Coronary artery (tissue), 2 donors: ENCODE data around the gene CLECL1.

Source experiments
- DNase-seq: peaks from one replicate; pipeline ENCODE4 v3.0.0-alpha.2; 2017; ENCODE audit warnings: low spot score
- H3K27ac ChIP-seq, 2 donors: fragments of 200-600 bp; sonication (generic); one replicate each; pipeline ENCODE4 v1.5.1; 2016 to 2019
- H3K4me3 ChIP-seq: fragments of 200-600 bp; sonication (generic); 2 replicates; pipeline ENCODE4 v1.5.1; 2016; ENCODE audit warnings: mild to moderate bottlenecking, moderate library complexity
- TF ChIP-seq, protein P1 (sequence below): fragments of 200-600 bp; sonication (generic); IDR thresholded peaks from one replicate; pipeline ENCODE4 v1.5.1; 2019; ENCODE audit warnings: antibody characterized with exemption

The CLECL1 gene

DNA sequence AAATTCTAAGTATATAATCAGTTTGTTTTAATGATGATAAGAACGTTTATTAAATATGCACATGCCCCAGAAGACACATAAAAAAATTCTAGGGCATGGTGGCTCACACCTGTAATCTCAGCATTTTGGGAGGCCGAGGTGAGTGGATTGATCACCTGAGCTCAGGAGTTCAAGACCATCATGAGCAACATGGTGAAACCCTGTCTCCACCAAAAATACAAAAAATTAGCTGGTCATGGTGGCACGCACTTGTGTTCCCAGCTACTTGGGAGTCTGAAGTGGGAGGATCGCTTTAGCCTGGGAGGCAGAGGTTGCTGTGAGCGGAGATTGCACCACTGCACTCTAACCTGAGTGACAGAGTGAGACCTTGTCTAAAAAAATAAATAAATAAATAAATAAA lies 23.8 kb upstream of the CLECL1 start:
- no peak for DNase-seq
- TF ChIP-seq, protein P1, sequence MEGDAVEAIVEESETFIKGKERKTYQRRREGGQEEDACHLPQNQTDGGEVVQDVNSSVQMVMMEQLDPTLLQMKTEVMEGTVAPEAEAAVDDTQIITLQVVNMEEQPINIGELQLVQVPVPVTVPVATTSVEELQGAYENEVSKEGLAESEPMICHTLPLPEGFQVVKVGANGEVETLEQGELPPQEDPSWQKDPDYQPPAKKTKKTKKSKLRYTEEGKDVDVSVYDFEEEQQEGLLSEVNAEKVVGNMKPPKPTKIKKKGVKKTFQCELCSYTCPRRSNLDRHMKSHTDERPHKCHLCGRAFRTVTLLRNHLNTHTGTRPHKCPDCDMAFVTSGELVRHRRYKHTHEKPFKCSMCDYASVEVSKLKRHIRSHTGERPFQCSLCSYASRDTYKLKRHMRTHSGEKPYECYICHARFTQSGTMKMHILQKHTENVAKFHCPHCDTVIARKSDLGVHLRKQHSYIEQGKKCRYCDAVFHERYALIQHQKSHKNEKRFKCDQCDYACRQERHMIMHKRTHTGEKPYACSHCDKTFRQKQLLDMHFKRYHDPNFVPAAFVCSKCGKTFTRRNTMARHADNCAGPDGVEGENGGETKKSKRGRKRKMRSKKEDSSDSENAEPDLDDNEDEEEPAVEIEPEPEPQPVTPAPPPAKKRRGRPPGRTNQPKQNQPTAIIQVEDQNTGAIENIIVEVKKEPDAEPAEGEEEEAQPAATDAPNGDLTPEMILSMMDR, result no peak
- Histone ChIP-seq H3K27ac (no peak overlapping the region), H3K4me3 (no peak overlapping the region)

DNA sequence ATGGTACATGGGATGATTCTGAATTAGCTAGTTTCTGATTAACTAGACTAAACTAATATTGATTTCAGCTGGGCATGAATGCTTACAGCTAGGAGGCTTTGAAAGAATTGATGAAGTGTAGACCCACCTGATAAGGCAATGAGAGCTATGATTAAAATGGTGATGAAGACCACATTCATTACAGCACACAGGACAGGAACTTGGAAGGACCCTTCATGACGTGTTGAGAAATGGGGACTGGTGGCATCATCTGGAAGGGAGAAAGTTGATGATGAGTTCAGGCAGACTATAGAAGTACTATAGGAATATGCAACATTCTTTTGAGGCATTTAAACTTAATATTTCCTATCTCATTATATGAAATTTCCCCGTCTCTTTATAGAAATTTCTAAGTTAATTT lies 23.3 kb upstream of the CLECL1 start:
- TF ChIP-seq, protein P1, result no peak
- H3K27ac ChIP-seq, result no peak overlapping the region
- H3K4me3 ChIP-seq, result no peak overlapping the region
- DNase-seq, result no peak

DNA sequence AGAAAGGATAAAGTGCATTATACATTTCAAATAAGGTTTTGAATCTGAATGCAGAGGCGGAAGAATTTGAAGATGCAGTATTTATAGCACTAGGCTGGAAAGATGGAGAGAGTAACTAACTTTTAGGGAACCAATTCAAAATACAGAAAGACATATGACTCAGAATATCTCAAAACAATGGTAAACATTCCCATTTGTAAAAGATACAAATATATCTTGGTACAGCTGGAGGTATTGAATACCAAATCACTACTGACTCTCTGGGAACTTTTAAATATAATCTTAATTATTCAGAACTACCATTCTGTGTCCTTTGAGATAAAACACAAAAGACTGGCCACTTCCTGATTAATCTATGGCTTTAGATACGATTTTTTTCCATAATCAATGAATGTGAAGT lies 22.7 kb upstream of the CLECL1 start:
- H3K4me3 ChIP-seq, result no peak overlapping the region
- TF ChIP-seq, protein P1, result no peak
- no peak overlapping the region for H3K27ac ChIP-seq
- no peak for DNase-seq

DNA sequence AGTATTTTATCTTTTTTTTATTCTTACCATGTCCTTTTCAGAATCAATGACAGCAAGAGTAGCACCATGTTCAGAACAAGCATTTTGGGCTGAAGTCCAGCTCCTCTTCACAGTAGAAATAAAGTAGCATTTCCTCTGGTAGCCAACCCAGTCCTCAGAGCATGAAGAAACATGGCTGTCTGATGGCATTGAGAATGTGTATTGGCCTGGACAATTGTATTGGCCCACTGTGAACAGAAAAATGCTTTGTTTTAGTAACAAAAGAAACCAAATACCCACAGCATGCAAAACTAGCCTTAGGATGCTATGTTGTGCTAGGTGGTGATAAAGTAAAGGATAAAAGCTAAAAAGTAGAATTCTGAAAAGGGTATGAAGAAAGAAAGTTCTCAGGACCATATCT lies 22.1 kb upstream of the CLECL1 start:
- Histone ChIP-seq H3K4me3 (no peak overlapping the region), H3K27ac (no peak overlapping the region)
- no peak for DNase-seq
- TF ChIP-seq, protein P1, result no peak

DNA sequence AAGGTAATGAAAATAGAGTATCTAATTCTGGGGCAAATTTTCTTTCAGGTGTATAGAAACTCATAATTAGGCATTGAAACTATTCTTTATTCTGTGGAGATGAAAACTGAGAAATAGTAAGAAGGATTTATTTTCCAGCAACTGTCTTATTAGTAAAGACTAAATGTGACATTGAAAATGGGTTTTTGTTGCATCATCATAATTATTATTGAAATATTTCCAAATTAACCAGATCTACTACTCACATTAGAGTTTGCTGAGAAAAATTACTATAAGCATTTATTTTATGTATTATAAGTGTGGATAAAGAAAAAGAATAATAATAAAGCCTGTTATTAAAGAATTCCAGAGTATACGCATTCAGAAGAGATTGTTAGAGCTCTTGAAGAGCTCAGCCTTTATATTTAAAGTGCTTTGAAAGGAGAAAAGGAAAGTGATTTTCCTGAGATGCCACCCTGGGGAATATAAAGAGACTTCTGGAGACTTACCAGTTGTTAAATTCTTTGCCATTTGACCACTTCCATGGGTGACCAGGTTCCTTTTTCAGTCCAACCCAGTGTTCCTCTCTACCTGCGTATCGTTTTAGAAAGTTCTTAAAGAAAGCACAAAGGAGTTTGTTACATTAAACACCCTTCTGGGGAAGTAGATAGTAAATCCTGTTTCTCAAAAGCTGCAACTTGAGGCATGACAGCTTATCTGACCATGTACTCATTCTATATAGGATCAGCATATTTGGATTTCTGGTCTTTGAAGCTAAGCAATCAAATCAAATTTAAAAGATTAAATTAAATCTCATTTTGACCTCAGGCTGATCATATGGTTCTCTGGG lies 21.4 kb upstream of the CLECL1 start:
- no peak for DNase-seq
- Histone ChIP-seq H3K4me3 (no peak overlapping the region), H3K27ac (no peak overlapping the region)
- TF ChIP-seq, protein P1, result no peak

DNA sequence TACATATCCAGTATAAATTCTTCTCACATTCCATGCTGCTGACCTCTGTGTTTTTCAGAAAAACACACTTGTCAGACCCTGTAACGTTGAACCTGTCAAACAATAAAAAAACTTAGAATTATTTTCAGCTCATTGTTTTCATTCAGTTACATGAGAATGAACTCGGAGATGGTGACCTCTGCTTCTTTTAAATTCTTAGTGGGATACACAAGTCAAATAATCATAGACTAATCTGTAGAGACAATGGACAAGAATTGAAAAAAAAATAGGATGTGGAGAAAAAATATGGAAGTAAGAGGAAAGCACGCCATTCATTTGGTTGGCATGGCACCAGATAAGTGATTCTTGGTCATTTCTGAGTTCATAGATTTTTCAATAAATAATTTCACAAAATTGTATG lies 20.6 kb upstream of the CLECL1 start:
- Histone ChIP-seq H3K4me3 (no peak overlapping the region), H3K27ac (no peak overlapping the region)
- TF ChIP-seq, protein P1, result no peak
- DNase-seq, result no peak

DNA sequence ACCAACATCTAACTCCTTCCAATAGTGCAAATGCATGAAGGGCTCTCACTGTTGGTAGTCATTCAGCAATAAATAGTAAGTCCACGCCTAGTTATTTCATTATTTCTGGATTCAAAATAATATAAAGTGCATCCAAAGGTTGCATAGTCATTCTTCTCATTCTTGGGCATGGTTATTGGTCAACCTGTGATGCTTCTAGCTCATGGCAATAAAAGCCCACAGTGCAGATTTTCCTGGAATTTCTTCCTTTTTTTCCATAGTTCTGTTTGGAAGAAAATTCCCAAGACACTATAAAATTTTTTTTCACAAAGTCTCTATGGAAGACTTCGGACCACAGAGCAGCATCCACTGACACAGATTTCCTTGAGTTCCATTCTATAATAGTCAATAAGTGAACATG lies 20.2 kb upstream of the CLECL1 start:
- Histone ChIP-seq H3K27ac (no peak overlapping the region), H3K4me3 (no peak overlapping the region)
- DNase-seq, result no peak
- TF ChIP-seq, protein P1, result no peak
